Measurements from ENCODE around the gene ILK.

Gene ILK

DNA sequence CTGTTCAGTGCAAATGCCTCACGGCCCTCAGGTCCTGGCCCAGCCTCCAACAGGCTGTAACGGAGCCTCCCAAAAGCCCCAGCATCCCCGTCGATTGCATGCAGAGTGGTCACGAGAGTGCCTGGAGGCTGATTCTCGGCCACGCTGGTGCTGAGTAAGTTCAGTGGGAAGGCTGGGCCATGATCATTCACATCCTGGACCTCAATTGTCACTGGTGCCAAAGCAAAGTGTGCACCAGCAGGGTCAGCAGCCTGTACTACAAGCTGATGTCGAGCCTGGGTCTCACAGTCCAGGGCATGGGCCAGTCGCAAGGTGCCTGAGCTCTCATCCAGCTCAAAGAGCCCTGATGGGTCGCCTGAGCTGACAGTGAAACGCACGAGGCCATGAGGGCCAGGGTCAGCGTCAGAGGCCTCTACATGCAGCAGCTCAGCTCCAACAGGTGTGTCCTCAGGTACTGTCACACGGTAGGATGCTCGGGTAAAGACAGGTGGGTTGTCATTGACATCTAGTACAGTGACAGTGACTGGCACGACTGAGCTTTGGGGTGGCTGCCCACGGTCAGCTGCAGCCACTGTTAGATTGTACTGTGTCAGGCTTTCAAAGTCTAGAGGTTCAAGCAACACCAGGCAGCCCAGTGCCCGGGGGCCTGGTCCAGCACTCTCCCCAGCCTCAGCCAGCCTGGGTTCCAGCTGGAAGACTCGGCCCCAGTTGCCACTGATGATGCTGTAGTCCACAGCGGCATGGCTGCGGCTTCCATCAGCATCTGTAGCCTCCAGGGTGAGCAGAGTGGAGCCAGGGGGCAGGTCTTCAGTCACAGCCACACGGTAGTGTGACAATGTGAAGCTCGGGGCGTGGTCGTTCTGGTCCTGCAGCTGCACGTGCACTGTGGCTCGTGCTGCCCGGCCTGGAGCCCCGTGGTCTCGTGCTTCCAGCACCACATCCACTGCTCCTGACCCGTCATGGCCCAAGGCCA, 20.1 kb downstream of the ILK start:
- H3K27ac ChIP-seq = no peak overlapping the region
- no peak for TF ChIP-seq ZFX (IDR thresholded peaks at IDR 0.05)
- no peak for TF ChIP-seq CTCF (conservative IDR thresholded peaks at IDR 0.05)

GRCh38 chr11:6625156-6625831, 21.7 kb downstream of the ILK start:
- TF ChIP-seq CTCF (conservative IDR thresholded peaks at IDR 0.05) (no peak), ZFX (IDR thresholded peaks at IDR 0.05) (no peak)
- no peak overlapping the region for H3K27ac ChIP-seq

DNA sequence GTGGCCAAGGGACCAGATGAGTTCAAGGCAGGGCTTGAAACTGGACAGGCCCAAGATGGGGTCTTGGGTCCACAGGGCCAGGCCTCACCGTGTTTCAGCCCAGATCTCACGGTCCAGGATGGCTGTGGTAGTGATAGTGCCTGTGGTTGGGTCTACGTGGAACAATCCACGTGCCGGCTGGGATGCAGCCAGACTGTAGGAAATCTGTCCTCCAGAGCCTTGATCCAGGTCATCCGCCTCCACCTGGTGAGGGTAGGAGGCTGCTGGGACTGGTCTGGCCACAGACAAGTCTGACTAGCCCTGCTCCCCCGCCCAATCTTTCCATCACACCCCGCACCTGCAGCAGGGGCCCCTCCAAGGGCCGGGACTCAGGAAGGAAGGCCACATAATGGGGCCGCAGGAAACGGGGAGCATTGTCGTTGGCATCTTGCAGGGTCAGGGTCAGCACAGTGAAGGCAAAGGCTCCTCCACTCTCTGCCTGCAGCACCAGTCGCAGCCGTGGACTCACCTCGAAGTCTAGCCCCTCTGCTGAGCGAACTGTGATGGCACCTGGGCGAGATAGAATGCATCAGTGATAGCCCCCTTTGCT, 22.4 kb downstream of the ILK start:
- H3K27ac ChIP-seq = no peak overlapping the region
- TF ChIP-seq ZFX (IDR thresholded peaks at IDR 0.05) (no peak), CTCF (conservative IDR thresholded peaks at IDR 0.05) (no peak)

- TF ChIP-seq ZFX (IDR thresholded peaks at IDR 0.05) = no peak
- TF ChIP-seq CTCF (conservative IDR thresholded peaks at IDR 0.05) = no peak
These were observed 23.6 kb downstream of the ILK start for GRCh38 chr11:6626971-6627761.

GRCh38 chr11:6627762-6628241, 24.2 kb downstream of the ILK start:
- H3K27ac ChIP-seq = no peak overlapping the region
- no peak for TF ChIP-seq CTCF (conservative IDR thresholded peaks at IDR 0.05)
- no peak for TF ChIP-seq ZFX (IDR thresholded peaks at IDR 0.05)

More at GRCh38 chr11:6626971-6627761, 23.6 kb downstream of the ILK start:
- H3K27ac ChIP-seq = no peak overlapping the region

DNA sequence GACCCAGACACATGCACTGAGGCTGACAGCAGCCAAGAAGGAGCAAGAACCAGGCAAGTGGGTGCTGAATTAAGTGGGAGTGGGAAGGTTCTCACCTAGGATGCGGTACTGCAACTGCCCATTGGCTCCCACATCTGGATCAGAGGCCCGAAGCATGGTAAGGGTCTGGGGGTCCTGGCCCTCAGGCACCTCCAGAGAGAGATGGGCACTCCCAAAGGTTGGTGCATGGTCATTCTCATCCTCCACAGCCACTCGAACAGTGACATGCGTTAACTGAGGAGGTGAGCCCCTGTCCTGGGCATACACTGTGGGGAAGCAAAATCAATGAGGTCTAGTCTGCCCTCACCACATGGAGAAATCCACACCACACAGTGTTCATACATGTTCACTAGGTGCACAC, 25.0 kb downstream of the ILK start:
- H3K27ac ChIP-seq = no peak overlapping the region
- TF ChIP-seq CTCF (conservative IDR thresholded peaks at IDR 0.05) (no peak), ZFX (IDR thresholded peaks at IDR 0.05) (no peak)

Data from C4-2B (cell line).